ENCODE measurements around the gene CUX1. TPM values are rescaled to one million over a fixed set of nuclear protein-coding genes. Genes with fewer than 3 reads are reported as not detected.

CUX1 gene
- total RNA-seq, 1 experiment from 2014 or later, result 37.4 TPM

Other genes with a start within 250 kb of the CUX1 start
- not detected in 2 replicates for gene MYL10, start 188.3 kb upstream of the CUX1 start, total RNA-seq (2014; rRNA removed; shearing (Covaris generic); ENCODE audit: low replicate concordance)